Measurements from ENCODE around the gene TTC6.

The TTC6 gene

GRCh38 chr14:37585101-37585511 is 10.3 kb upstream of the TTC6 start:
- no peak for DNase-seq (ENCODE audit: low spot score)

DNA sequence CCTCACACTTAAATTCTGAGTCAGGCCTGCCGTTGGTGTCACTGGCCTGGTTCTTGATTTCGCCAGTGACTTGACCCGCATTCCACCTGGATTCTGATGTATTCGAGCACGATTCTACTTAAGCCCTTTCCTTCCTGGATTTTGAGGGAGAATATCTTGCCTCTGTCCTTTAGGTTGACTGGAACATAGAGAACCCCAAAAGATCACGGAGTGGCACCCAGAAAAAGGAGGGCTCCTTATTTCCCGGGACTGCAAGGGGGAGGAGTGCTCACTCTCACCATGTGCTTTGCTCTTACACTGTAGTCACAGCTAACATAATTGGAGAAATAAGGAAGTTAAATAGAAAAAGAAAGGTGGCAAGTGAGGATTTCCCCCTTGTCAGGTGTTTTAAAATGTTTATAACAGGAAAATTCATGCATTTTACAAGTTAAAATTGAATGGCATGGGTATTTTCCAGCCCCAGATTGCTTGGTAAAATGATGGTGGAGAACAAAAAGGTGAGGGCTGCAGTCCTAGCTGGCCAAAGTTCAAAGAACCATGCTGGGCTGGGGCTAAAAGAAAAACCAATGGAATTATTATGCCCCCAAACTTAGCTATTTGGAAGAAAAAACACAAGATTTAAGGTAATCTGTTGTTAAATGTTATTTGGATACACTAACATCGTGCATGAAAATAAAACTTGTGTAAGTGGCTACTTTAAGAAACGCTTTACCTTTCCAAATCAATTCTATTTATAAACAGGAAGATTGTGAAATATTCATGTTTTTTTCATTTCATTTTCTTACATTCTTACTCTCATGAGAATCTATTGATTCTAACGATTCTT is 9.2 kb upstream of the TTC6 start:
- DNase-seq (ENCODE audit: low spot score), result no peak

- no peak for DNase-seq (ENCODE audit: low spot score)
Observed at GRCh38 chr14:37586797-37587130, 8.7 kb upstream of the TTC6 start.

DNA sequence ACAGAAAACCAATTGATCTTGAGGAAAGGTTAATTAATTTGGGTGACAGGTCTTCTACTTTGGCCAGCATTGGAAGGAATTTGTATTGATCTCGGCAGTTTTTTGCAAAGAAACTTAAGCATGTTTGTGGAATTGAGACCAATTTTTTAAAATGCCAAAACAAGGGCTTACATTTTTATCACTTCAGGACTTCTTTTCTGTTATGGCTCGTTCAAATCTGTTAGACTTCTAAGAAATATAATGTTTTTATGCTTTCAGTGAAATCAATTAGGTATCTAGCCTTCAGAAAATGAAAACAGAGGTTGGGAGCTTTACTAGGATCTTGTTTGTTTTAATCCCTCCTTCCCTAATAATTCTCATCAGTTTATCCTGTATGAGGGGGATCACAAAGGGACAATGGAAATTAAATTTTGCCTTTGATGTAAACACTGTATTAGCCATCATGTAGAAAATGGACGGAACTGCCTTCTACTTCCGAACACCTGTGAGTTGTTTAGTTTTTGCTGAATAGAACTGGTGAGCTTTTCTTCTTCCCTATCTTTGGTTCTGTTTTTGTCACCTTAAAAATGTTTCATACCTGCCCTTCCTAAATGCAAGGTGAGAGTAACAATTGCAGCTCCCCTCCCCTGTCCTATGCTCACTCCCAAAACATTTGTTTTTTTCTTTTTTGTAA is 8.2 kb upstream of the TTC6 start:
- no peak for DNase-seq (ENCODE audit: low spot score)

DNA sequence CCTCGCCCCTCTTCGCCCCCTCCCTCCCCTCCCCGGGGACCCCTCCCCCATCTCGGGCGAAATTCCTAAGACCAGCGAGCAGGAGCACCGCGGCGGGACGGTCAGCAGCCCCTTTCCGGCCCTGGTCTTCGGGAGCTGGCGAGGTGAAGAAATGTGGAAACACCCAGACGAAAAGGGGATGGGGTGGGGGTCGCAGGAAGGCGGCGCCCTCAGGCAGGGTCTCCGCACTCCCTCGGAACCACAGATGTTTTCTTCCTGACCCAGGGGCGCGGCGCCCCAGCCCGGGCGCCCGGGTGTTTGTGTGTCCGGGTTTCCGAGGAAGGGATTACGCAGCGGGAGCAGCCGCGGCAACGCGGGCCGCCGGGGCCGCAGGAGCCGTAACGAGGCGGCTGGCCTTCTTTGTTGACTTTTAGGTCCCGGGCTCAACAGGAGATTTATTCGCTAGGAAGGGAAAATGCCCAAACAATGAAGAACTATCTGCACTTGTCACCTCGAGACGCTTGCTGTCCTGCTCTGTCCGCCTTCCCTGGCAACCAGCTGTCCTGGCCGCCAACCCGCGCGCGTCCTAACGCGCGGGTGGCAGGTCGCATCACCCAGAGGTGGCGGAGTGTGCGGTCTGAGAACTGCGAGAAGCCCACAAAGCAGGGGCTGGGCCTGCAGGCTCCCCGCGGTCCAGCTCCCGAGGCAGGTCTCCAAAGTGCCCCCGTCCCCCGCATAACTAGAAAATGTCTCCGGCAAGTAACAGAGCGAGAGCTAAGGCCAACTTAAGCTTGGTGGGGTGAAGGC is 7.4 kb upstream of the TTC6 start:
- DNase-seq (ENCODE audit: low spot score), result no peak

DNA sequence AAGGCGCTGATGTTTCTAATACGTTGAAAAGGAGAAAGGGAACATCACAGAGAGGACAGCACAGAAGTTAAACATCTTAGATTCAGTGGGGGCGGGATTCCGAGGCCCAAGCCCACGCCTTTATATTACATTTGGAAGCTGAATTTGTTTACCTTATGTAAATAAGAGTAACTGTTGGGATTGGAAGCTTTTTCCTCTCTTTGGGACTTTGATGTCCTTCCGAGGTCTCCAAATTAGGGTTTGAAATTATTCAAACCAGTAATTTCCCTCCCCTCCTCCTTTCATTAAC is 6.8 kb upstream of the TTC6 start:
- no peak for DNase-seq (ENCODE audit: low spot score)

DNA sequence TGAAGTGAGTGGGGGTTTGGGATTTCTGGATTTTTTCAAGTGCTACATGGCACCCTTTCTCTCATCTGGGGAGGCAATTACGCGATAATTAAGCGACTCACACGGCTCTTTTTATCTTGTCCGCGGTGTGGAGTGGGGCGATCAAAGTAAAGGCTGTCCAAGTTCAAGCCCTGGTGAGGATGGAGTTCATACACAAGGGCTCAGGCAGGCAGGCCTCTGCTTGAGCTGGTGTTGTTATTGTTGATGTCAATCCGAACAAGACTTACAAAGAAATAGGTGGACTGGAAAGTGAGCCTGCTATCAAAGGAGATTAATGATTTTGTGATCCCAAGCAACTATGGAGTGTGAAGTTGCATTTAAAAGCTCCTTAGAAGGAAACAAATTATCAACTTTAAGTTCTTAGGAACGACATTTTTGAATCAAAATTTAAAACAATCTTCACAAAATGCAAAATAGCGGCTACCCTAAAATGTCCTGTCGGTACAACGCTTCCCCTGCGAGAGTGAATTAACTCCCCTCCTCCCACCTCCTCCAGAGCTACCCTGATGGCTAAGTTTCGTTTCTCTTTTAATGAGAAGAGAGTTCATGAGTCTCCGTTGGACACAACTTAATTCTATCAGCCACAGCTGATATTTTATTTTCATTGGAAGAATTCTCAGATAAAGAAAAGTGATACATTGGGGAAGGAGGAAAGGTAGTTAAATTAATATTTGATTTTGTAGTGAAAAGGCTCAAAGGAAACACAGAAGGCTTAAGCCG is 6.3 kb upstream of the TTC6 start:
- DNase-seq (ENCODE audit: low spot score), result no peak

DNA sequence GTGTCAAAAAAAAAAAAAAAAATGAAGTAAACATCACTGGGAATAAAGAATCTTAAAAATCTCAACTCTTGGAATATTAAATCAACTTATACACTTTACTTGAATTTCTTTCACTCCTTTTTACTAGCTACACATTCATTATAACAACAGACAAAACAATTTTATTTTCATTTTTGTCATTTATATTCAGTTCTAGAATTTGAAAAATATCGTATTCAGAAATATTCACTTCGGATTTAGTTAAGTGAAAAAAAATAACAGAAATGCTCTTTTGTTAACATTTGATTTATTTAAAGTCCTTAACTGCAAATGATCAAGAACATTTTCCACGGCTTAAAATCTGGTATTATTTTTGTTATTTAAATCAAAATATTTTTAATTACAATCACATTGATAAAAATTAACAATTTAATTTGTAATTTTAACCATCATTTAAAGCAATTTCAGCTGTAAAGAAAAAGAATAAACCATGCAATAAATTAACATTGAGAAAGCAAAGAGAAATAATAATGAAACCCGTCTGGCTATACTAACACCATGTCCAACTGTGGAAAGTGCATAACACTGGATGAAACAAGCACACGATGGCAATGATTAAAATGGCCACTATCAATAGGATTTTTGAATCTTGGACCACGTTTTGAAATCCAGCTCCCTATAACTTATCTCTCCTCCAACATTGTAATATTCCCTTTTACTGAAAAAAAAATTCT is 5.6 kb upstream of the TTC6 start:
- no peak for DNase-seq (ENCODE audit: low spot score)

GRCh38 chr14:37590428-37591139 is 4.8 kb upstream of the TTC6 start:
- DNase-seq (ENCODE audit: low spot score), result no peak

DNA sequence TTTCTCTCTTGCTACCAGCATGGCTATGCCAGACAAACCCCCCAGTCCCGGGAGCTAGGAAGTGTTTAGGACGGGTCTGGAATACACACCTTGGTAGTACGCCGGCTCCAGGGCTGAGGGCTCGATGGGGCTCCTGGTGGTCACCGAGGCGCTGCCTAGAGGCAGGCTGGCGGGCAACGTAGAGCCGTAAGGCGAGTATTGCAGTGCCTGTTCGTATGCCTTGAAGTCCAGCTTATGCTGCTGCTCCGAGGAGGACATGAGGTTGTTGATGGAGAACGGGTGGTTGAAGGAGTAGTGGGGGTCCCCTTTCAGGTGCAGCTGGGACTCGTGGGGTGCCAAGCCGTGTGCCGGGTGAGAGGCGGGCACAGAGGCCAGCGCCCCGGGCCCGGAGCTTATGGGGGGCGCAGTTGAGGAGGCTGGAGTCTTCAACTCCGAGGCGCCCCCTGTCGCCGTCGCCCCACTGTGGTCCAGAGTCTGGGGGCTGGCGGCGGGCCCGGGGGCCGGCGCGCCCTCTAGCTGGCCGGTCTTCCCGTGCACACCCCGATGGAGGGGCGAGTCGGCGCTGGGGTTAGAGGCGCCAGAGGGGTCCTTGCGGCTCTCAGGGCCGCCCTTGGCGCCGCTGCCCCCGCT is 4.0 kb upstream of the TTC6 start:
- no peak for DNase-seq (ENCODE audit: low spot score)

DNA sequence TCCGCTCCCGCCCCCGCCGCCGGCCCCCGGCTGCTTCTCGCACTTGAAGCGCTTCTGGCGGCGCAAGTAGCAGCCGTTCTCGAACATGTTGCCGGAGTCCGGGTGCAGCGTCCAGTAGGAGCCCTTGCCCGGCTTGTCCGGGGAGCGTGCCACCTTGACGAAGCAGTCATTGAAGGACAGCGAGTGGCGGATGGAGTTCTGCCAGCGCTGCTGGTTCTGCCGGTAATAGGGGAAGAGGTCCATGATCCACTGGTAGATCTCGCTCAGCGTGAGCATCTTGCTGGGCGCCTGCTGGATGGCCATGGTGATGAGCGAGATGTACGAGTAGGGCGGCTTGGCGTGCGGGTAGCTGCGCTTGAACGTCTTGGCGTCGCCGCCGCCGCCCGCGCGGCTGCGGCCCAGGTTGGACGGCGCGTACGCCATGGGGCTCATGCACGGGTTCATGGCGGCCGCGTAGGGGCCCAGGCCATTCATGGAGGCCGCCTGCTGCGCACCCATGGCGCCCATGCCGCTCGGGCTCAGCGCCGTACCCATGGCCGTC is 3.4 kb upstream of the TTC6 start:
- DNase-seq (ENCODE audit: low spot score), result no peak

DNA sequence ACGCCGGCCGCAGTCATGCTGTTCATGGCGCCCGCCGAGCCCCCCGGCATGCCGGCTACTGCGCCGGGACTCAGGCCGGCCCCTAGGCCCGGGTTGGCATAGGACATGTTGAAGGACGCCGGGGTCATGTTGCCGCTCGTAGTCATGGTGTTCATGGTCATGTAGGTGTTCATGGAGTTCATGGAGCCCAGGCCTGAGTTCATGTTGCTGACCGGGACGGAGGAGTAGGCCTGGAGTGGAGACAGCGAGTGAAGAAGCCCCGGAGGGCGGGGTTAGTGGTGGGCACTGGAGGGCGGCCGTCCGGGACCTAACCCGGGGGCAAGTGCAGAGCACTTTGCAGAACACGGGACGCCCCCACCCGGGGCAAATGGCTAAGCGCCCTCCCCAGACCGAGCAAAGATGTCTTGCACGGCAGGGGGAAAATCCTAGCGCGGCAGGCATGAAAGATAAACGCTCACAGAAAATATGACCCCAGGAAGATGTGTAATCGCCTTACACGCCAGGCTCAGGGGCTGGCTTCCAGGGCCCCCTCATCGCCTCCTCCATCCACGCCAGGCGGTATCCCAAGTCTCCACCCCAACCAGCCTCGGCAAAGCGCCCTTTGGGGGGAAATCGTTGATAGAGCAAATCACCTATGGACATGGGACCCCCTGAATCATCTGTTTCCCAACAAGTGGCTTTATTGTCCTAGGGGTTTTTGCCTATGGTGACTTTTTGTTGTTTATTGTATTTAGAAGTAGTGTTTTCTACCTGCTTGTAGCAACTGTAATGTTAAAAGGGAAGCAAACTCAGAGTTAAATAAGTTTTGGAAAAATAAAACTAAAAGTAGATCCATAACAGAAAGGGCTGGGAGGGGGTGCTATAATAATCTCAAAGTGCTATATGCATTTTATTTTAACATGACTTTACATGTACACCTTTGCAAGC is 2.7 kb upstream of the TTC6 start:
- no peak for DNase-seq (ENCODE audit: low spot score)

DNA sequence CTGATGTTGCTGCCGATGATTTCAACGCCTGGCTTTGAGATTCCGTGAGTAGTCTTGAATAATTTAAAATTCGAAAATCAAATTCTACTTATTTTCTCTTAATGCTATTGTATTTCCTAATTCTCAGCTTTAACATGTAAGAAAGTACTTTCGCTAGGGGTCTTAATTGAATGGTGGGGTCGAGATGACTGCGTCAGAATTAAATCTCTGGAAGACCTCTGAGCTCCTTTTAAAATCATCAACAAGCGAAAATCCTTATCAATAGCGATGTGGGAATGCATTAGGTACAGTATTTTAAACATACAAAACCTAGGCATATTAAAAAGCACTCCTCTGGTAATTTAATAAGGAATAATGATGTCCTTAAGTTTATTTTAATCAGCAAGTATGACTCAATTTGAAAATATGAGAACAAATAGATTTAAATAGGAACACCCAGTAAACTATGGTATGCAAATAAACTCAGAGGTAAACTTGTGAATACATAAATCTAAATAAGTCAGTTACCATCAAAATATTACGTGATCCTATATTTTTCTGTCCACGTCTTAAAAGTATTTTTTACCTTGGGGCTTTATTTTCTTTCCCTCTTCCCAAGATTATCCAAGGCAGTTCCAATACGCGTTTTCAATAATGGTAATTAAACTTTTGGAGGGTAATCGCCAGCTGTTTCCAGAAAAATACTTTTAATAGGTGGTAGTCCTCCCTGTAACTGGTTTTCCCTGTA is 1.8 kb upstream of the TTC6 start:
- no peak for DNase-seq (ENCODE audit: low spot score)

- peak; percentile 20 for DNase-seq (ENCODE audit: low spot score)
Observed at GRCh38 chr14:37594238-37594970, 1.0 kb upstream of the TTC6 start.

DNA sequence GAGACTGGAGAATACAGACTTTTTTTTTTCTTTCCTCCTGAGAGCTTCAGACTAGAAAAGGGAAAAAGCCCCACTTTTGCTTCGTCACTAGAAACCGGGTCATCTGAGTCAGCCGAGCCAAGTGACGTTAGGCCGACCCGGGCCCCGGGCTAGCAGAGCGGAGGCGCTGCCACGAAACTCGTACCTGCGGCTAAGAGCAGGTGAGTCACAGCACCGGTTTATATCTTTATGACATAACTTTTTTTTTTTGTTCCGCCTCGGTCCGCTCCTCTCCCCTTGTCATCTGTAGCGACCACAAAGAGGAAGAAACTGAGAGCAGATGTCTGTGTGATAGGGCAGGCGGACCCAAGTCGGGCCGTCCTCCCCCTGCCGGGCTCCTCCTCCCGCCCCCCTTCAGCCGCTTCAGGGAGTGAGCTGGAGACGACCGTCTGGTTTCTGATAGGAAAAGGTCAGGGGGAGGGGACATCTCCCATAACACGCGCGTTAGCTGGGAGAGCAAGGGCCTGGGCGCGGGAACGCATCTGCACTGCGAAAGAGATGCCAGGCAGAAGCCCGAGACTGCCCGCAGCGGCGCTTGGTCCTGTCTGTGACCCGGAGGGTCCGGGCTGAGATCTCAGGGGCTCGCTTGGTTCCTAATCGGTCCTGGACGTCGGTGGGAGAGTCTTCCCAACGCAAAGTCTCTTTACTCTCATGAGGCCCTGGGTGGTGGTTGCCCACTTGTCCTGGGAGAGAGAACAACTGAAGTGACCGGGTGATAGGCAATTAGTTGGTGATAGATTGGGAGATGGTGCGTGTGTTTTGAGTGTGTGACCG is 586 bp downstream of the TTC6 start:
- DNase-seq (ENCODE audit: low spot score), result no peak

- DNase-seq (ENCODE audit: low spot score), result no peak
Observed at GRCh38 chr14:37596790-37597472, 1.5 kb downstream of the TTC6 start.
